Glomerular visceral epithelial cell (primary cell): ENCODE data around the gene KLHL8.
A peak's percentile ranks its signal among the peaks of the same experiment; 100 is the strongest.

Experiments used
- DNase-seq: peaks from one replicate; pipeline ENCODE4 v3.0.0-alpha.2; 2016; ENCODE audit errors: extremely low spot score

The KLHL8 gene

DNA sequence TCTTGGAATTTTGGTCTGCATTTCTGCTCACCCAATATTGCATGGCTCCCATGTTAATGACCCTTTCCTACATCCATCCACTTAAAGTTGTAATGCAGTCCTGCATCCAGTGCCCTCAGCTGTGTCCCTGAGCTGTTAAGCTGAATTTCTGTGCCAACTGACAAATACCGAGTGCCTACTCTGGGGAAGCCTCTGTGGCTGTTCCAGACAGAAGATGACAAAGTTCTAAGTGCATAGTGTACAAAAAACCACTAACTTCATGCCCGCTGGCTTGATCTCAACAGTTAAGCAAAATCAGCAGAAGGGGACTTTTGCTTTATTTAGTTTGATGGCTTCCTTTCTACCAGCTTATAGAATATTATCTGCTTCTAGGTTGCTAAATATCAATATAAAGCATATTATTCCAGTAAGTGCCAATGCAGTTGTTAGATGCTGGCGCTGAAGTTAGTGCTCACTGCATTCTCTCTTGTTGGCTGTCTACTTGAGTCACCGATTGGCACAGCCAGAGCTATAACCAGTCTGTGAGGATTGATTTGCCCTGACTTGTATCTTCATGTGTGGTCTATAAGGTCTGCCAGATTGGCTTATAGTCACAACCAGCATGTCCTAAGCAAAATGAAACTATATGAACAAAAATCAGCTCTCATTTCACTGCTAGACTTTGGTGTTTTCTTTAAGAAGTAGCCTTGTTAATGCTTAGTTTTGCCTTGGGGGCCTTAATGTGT lies 98.9 kb downstream of the KLHL8 start:
- peak; percentile 49 for DNase-seq

DNA sequence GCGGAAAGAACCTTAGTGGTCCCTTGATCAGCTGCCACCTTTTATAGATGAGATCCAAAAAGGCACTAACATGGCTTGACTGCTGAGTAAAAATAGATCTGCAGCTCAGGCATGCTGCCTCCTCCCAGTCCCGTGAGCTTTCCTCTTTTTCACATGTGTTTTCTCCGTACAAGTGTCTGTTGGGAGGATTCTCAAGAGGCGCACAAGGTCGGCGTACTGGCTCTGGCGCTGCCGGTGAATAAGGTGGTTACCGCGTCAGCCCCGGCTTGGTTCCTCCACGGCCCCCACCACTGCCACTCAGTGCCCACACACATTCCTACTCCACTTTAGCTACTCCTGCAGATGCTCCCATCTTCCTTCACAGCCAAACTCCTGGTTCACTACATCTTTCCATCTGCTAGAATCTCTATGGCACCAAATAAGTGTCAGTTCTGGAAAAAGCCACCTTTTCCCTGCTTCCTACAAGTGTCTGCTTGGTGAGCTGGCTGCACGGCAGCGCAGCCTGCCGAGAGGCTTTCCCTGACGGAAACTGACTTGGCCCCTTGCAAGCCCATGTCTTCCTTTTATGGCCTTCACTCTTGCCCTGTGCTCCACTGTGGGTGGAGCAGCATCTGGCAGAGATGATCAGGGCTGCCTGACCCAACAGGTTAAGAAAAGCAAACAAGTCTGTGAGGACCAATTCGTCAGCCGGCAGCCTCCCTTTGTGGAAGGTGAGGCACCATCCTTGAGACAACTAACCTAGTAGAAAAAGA lies 99.8 kb downstream of the KLHL8 start:
- peak; percentile 33 for DNase-seq

DNA sequence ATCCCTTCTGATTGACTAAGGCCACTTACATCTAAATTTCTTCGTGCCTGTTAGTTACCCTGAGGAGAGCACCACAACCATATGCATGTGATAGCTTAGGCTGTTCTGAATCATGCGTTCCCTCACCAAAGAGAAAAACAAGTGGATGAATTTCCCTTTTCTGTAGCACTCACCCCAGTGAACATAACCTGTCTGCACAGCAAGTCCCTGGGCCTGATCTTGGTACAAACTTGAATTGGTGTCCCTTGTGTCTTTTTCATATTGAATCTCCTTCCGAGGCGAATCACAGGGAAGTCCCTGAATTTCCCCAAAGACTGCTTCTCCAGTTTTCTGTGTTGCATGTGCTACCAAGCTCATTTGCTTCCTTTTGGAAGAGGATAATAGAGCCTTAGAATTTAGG lies 100.4 kb downstream of the KLHL8 start:
- DNase-seq, result no peak

DNA sequence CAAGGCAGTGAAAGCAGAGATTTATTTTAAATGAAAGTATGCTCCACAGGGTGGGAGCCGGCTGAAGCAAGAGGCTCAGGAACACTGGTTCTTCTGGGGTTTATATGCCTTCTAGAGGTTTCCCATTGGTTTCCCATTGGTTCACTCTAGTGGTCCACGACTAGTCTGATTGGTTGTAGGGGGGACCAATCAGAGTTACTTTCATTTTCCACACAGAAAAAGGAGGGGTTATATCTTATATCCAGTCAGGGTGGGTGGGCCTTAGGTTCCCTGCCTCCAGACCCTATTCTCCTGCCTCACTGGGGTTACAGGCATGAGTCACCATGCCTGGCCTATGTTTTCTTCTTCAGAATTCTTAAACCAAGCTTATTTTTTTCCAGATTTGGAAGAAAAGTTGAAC lies 101.6 kb downstream of the KLHL8 start:
- peak; percentile 84 for DNase-seq

DNA sequence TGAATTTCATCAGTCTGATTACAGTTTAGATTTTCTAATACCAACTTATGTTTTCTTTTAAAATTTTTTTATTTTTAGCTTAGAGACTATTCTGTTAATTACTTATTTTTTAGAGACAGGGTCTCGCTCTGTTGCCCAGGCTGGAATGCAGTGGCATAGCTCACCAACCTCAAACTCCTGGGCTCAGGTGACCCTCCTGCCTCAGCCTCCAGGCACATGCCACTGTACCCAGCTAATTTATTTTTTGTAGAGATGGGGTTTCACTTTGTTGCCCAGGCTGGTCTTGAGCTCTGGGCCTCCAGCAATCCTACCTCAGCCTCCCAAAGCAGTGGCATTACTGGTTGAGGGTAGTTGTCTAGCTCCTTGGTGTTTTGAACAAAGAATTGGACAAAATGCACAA lies 102.0 kb downstream of the KLHL8 start:
- DNase-seq, result peak; percentile 62

DNA sequence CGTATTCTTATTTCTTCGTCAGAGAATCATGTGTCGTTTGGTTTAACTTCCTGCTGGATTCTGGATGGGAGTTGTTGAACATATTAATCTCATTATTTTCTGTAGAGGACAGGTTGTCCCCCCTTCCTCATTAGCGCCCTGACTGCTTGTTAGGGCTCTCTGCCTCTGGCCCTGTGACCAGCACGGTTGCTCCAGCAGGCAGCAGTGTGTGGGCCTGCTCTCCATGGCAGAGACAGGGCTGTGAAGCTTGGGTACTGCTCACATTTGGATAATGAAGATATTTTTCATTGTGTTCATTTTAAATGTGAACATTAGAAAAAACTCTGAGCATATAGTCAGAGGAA lies 102.7 kb downstream of the KLHL8 start:
- no peak for DNase-seq

DNA sequence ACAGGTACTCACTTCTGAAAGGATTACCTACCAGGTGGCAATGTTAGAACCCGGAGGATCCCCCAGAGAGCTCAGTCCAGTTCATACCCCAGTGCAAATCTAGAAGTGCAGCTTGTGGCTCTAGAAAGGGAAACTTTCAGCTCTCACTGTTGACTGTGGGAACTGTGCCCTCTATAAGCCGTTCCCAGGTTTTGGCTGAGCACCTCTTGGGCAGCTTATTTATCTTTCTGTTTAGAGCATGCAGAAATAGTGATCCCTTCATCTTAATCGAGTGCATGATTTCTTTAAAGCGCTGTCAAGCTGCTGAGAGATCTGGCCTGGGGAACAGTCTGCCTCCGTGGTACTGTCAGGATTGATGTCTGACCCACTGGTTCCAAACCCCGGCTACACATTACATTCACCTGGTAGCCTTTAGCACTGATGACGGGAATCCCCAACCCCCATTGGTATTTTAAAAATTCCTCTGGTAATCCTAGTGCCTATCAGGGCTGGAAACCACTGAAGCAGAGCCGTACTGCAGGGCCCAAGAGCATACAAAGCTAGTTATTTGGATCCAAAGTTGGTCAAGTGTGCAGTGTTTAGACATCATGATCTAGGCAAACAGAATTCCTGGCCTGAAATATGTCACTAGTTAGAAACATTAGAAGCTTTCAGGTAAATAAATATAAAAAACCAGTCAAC lies 103.2 kb downstream of the KLHL8 start:
- DNase-seq, result peak; percentile 96

DNA sequence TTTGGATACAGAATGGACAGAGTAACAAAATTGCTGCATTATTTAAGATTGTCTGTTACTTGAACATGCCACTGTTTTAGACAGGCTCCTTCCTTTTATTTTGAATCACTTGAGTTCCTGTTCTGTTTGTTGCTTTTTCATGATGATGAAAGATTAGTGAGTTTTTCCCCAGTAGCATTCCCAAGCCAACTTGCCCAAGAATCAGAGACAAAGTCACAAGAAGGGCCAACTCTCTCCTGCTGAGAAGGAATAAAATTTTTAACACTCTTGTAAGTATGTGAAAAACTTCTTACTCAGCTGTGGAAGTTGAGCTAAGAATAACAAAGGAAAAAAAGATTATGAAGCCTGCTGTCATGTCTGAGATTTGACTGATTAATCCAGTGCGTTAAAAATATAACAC lies 104.2 kb downstream of the KLHL8 start:
- DNase-seq, result no peak

DNA sequence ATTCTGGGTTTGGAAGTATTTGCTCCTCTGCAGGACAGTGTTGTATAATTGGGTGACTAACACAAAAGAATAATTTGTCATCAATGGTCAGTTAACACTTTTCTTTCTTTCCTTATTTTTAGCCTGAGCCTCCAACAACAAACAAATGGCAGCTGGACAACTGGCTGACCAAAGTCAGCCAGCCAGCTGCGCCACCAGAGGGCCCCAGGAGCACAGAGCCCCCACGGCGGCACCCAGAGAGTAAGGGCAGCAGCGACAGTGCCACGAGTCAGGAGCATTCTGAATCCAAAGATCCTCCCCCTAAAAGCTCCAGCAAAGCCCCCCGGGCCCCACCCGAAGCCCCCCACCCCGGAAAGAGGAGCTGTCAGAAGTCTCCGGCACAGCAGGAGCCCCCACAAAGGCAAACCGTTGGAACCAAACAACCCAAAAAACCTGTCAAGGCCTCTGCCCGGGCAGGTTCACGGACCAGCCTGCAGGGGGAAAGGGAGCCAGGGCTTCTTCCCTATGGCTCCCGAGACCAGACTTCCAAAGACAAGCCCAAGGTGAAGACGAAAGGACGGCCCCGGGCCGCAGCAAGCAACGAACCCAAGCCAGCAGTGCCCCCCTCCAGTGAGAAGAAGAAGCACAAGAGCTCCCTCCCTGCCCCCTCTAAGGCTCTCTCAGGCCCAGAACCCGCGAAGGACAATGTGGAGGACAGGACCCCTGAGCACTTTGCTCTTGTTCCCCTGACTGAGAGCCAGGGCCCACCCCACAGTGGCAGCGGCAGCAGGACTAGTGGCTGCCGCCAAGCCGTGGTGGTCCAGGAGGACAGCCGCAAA lies 106.0 kb downstream of the KLHL8 start:
- no peak for DNase-seq

DNA sequence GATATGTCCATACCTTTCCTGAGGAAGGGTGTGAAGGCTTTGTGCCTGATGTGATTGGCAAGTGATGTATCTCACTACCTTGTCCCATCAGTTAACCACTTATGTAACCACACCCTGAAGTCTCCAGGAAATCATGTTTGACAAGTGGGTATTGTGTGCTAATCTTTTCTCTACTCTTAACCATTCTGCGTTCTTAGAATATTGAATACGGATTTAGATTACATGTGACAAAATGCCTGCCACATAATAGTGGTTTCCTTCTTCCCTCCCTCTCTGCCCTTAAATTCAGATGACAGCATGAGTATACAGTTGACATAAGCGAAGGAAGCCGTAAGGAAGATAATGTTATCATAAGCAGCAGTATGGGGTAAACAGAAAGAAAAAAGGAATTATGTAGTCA lies 108.4 kb downstream of the KLHL8 start:
- DNase-seq, result no peak
